EH (cell line): ENCODE results near the gene PFDN2.
"Not testable (repeated sequence)": the region's sequence is repeated elsewhere in the genome, so short reads cannot be mapped to it uniquely, and the experiment has no call there.

Experiments
- DNase-seq: peaks from one replicate; pipeline ENCODE4 v3.0.0-alpha.2; 2015; ENCODE audit warnings: low read depth

Gene PFDN2

DNA sequence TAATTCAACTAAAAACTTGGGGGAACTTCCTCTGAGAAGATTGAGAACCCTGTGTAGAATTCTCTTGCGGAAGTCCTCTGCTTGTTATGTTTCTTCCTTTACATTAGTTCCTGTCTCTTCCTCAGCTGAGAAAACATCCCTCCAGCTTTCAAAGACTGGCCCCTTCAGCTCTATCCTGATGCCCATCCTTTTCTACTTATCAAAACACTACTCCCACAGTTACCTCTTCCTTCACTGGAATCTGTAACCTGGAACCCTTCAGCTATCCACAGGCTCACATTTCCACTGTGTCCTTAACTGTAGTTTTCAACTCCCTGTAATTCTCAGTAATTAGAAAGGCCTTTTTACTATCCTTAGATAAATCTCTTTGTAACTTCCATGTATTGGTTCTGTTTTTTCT lies 20.6 kb upstream of the PFDN2 start:
- DNase-seq, result no peak

DNA sequence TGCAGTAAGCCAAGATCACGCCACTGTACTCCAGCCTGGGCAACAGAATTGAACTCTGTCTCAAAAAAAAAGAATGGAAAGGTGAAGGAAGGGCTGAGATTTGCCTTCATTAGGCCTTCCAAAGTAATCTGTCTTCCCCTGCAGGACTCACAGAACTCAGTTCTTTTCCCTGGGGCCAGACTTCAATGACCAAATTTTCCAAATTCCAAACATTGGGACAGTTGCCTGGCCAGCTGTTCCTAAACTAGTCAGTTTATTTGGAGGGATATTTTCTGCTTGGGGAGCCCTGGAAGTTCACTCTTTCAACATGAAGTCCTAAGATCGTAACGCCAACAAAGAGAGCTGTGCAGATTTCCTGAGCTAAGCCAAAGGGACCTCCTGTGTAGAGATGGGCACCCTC lies 20.0 kb upstream of the PFDN2 start:
- peak; percentile 21 for DNase-seq

- DNase-seq, result peak; percentile 37
Measured at GRCh38 chr1:161133220-161133740, 15.4 kb upstream of the PFDN2 start.

DNA sequence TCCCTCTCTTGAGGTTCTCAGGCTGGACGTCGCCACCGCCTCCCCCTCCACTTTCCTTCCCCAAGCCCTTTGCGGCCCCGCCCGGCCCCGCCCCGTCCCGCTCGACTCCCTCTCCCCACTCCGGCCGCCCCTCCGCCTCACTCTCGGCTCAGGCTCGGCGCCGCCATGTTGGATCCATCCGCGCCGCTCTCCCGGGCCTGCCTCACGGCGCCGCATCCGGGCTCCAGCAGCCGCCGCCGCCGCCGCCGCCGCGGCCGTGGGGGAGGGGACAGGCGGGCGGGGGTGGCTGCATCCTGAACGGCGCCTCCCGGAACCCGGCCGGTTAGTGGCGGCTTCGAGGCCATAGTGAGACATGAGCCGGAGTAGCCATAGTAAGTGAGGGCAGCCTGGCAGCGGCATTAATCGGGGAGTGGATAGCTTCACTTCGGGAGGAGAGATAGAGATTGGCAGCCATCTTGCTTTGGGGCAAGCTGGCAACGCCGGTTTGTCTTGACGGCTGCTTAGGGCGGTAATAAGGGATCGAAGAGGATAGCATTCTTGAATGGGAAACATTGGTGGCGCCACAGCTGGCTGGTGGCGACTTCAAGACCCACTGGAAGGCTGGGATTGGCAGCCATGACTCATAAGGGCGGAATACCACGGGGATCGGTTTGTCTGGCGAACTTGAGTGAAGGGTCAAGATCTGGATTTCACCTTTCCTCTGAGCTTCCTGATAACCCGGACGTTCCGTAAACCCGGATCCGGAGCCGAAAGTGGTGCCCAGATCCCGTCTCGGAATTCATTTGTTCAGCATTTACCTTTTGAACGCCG lies 14.8 kb upstream of the PFDN2 start, which contains the start of gene DEDD:
Gene DEDD (minus strand): TSS at position 258 of the 810 bp plus-strand sequence. CDS start 8,205 bp downstream, outside the sequence.
- peak; percentile 98 for DNase-seq

- peak; percentile 39 for DNase-seq
Measured at GRCh38 chr1:161131523-161132409, 13.9 kb upstream of the PFDN2 start.

DNA sequence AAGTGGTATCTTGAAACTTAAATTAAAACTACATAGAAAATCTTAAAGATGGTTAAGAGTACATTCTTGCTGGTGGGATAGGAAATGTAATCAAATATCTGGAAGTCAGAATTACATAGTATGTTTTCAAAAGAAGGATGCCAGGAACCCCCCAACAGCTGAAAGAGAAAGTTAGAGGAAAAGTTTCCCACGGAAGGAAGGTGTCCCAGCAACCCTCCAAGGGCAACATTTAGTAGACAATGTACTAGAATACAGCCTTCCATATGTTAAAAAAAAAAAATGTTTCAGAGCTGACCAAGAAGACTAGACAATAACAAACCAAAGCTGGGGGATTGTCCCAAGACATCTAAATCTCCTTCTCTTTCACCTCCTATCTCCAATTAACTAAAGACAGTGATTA lies 12.4 kb upstream of the PFDN2 start:
- no peak for DNase-seq

DNA sequence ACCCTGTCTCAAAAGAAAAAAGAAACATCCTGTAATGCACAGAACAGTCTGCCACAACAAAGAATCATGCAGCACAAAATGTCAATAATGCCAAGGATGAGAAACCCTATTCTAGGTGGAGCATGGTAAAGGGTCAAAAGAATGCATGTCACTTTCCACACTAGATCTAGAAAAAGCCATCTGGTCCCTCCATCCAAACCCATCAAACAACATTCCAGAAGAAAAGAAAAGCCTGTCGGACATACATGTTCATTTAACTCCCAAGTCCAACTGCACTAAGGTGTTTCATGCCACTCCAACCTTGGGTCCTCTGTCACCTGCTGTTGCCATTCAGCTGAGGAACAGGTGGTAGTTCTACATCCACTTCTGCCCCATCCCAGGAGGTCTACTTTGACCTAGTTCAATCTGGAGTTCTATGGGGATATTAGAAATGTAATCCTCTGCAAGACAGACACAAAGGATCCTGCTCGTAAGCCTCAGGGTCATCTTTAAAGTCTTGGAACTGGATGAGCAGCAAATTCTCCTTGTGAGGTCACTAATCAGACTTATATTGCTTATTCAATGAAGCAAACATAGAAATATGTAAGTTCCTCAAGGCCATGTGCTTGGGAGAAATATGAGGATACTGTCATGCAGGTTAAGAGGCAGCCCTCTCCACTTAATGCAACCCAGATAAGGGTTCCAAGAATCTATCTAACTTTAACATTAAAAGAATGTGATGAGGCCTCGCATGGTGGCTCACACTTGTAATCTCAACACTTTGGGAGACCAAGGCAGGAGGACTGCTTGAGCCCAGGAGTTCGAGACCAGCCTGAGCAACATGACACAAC lies 11.0 kb upstream of the PFDN2 start:
- DNase-seq, result no peak

DNA sequence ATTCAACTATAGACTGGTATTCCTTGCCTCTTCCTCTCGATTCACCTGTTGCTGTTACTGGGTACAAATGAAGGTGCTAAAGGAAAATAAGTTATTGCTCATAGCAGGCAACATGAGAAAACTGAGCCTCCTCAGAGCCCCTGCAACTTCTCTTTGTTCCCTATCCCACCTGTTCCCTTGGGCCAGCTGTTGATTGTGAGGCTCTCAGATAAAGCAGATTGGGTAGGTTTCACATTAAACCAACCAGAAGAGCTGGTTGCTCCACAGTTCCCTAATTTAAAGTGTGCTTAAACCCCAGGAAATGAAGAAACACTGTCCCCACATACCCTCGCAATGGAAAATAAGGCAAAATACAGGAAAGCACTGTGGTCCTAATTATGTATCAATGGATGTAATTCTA lies 9.8 kb upstream of the PFDN2 start:
- DNase-seq, result no peak

GRCh38 chr1:161122967-161123366 lies 5.1 kb upstream of the PFDN2 start:
- DNase-seq, result no peak

GRCh38 chr1:161121834-161122233 lies 4.0 kb upstream of the PFDN2 start:
- no peak for DNase-seq

GRCh38 chr1:161121042-161121650 lies 3.3 kb upstream of the PFDN2 start:
- DNase-seq, result no peak

GRCh38 chr1:161119092-161119903 lies 1.5 kb upstream of the PFDN2 start:
- DNase-seq, result peak; percentile 66

- not testable (repeated sequence) for DNase-seq
Measured at GRCh38 chr1:161115961-161116360, 1.9 kb downstream of the PFDN2 start.

DNA sequence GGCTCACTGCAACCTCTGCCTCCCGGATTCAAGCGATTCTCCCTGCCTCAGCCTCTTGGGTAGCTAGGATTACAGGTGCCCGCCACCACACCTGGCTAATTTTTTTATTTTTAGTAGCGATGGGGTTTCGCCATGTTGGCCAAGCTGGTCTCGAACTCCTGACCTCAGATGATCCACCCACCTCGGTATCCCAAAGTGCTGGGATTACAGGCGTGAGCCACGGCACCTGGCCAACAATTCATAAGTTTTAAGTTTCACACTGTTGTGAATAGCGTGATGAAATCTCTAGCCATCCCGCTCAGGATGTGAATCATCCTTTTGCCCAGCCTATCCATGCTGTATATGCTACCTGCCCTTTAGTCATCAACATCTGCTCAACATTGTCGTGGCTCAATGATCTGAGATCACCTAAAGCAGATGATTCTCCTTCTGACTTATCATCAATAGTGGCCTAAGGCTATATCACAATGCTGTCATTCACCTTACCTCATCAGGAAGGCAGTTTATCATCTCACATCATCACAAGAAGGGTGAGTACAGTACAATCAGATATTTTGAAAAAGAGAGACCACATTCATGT lies 2.6 kb downstream of the PFDN2 start:
- DNase-seq, result peak; percentile 74

DNA sequence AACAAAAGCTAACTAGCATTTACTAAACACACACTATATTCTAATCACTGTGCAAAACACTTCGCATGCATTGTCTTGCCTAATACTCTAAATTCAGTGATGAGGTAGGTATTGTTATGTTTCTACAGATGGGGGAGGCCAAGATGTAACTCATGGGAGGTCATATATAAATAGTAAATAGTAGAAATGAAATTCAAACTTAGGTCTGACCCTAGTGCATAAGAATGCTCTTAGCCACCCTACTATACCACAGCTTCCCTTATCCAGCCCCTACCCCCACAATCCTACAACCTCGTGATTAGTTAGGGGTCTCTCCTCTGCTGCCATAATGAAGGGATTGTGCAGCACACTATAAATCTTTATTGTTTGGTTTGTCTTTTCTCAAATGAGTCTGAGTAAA lies 3.3 kb downstream of the PFDN2 start:
- no peak for DNase-seq

GRCh38 chr1:161113915-161114314 lies 3.9 kb downstream of the PFDN2 start:
- no peak for DNase-seq

DNA sequence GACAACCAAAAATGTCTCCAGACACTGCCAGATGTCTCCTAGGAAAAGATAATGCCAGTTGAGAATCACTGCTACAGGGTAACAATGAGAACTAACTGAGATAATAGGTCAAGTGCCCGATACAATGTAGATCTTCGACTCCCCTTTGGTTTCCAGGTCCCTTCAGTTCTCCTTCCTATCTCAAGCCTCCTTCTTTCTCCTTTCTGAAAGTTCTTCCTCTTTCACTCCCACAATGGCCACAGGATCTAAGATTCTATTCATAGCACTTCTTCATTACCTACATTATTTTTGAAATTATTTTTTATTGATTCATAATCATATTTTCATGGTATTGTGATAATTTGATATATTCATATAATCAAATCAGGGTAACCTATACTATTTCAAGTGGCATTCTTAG lies 6.3 kb downstream of the PFDN2 start:
- DNase-seq, result no peak

- no peak for DNase-seq
Measured at GRCh38 chr1:161111117-161111516, 6.7 kb downstream of the PFDN2 start.

DNA sequence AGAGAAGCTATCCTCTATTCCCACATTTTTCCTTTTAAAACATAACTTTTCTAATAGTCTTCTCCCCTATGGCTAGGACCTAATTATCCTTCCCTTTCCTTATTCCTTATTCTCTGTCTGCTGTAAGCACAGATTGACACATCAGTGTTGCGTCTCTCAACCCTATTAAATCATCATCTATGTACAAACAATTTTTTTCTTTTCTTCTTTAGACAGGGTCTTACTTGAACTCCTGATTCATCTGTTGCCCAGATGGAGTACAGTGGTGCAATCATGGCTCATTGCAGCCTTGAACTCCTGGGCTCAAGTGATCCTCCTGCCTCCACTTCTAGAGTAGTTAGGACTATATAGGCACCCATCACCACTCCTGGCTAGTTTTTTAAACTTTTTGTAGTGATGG lies 11.4 kb downstream of the PFDN2 start:
- DNase-seq, result no peak

- no peak for DNase-seq
Measured at GRCh38 chr1:161100556-161100955, 17.3 kb downstream of the PFDN2 start.
